ENCODE measurements around the gene PNPLA2. TPM values are rescaled to one million over a fixed set of nuclear protein-coding genes. Genes with fewer than 3 reads are reported as not detected.

The PNPLA2 gene
- total RNA-seq, 2 experiments from 2014 or later: 19.8 to 41.2 TPM

DNA sequence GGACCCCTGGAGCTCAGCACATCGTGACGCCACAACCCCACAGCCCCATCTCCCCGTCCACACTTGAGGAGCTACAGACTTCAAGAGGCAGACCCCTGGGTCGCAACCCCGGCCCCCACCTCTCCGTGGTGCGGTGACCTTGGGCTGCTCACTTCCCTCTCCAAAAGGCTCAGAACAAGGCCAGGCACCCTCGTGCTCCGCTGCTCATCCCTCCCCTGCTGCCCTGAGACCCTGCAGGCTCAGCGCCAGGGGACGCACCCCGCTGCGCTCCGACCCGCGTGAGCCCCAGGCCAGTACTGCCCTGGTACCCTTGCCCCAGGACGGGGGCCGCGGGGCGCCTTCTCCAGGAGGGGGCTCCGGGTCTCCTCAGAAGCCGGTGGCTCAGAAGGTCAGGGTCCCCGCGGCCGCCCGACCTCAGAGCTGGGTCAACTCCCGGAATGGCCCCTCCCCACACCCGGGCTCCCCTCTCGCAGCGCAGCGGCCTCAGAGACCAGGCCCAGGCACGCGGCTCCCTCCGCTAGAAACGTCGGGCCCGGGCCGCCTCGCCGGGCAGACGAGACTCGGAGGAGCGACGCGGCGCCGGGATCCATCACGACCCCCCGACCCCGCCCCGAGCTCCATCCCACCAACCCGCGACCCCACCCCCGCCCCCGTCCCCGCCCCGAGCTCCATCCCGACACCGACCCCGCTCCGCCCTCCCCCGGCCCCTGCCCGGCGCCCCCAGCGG is 42.0 kb upstream of the PNPLA2 start:
- peak; percentile 31; the same call in 1 of the 2 replicates for TF ChIP-seq CTCF (conservative IDR thresholded peaks at IDR 0.05; ENCODE audit: low read length)
- TF ChIP-seq EZH2phosphoT487 (IDR thresholded peaks at IDR 0.05; ENCODE audit: borderline replicate concordance, low read depth, low read length): no peak
- H3K79me2 ChIP-seq (ENCODE audit: insufficient read depth, low read depth, low read length): peaks cover 32% of the 10 kb centered on the region
- intact Hi-C loops (cut with micrococcal nuclease; ENCODE audit: unreplicated experiment): loop anchor here (1.0 to 2.0 kb wide), 2 partner anchors 20 to 29 kb away; partner anchors contain the start of gene TALDO1
- POLR2A ChIA-PET: interaction anchor here (0.6 to 2.2 kb wide), 5 partner anchors 20 to 148 kb away, joined by 3 to 9 read pairs (median 5); partner anchors contain the start of genes DEAF1 and TALDO1
- CTCF ChIA-PET (ENCODE audit: unreplicated experiment): interaction anchor here (0.6 to 1.2 kb wide), 2 partner anchors 29 to 116 kb away, joined by 3 read pairs; no protein-coding TSS in a partner anchor
- H3K9me3 ChIP-seq (ENCODE audit: low read length): no peaks in the 10 kb centered on the region
- H4K20me1 ChIP-seq (ENCODE audit: insufficient read depth, low read length): no peaks in the 10 kb centered on the region
- no peaks in the 10 kb centered on the region for H3K9me2 ChIP-seq (ENCODE audit: insufficient read depth, low read length)
- peak overlapping the region; percentile 90 for H3K4me2 ChIP-seq (ENCODE audit: low read length)
- peak overlapping the region; percentile 95 for H3K4me3 ChIP-seq (ENCODE audit: low read depth, low read length, poor library complexity, severe bottlenecking)
- no TSS peak for BruUV-seq (replicated peaks)
- H3K4me1 ChIP-seq (ENCODE audit: insufficient read depth, low read length, poor library complexity, severe bottlenecking): peaks cover 22% of the 10 kb centered on the region
- peak; percentile 71 for DNase-seq (ENCODE audit: low spot score)
- H2AFZ ChIP-seq (ENCODE audit: low read length): no peak overlapping the region
- H3K36me3 ChIP-seq (ENCODE audit: insufficient read depth, low read length): peaks cover 33% of the 10 kb centered on the region
- H3K27ac ChIP-seq (ENCODE audit: low read depth, low read length, poor library complexity, severe bottlenecking): peak overlapping the region; percentile 57

GRCh38 chr11:777288-778255 is 41.1 kb upstream of the PNPLA2 start, which contains the start of gene GATD1:
Gene GATD1 (minus strand): TSS chr11:777487. CDS start chr11:777462, 25 bp downstream.
- intact Hi-C loops (cut with micrococcal nuclease; ENCODE audit: unreplicated experiment): loop anchor here (2.0 kb wide), 1 partner anchor 19 kb away; no protein-coding TSS in a partner anchor
- POLR2A ChIA-PET: interaction anchor here (0.6 to 2.2 kb wide), 5 partner anchors 13 to 148 kb away, joined by 3 to 9 read pairs (median 5); partner anchors contain the start of genes CEND1, DEAF1 and TALDO1
- peak within 1 kb of the TSS; percentile 71; the same call in 1 of the 2 replicates for H2AFZ ChIP-seq (ENCODE audit: low read length)
- CTCF ChIA-PET (ENCODE audit: unreplicated experiment): no interaction called here
- no peaks in the 10 kb centered on the region for H3K9me2 ChIP-seq (ENCODE audit: insufficient read depth, low read length)
- peak; percentile 93 for DNase-seq (ENCODE audit: low spot score)
- peak within 1 kb of the TSS; percentile 90 for H3K4me2 ChIP-seq (ENCODE audit: low read length)
- H3K4me1 ChIP-seq (ENCODE audit: insufficient read depth, low read length, poor library complexity, severe bottlenecking): peaks cover 22% of the 10 kb centered on the region
- H3K79me2 ChIP-seq (ENCODE audit: insufficient read depth, low read depth, low read length): peaks cover 32% of the 10 kb centered on the region
- TF ChIP-seq CTCF (conservative IDR thresholded peaks at IDR 0.05; ENCODE audit: low read length): no peak
- no peak for TF ChIP-seq EZH2phosphoT487 (IDR thresholded peaks at IDR 0.05; ENCODE audit: borderline replicate concordance, low read depth, low read length)
- no TSS peak for BruUV-seq (replicated peaks)
- H3K36me3 ChIP-seq (ENCODE audit: insufficient read depth, low read length): peaks cover 24% of the 10 kb centered on the region; the same call in 1 of the 2 replicates
- H3K9me3 ChIP-seq (ENCODE audit: low read length): no peaks in the 10 kb centered on the region
- no peaks in the 10 kb centered on the region for H4K20me1 ChIP-seq (ENCODE audit: insufficient read depth, low read length)
- H3K27ac ChIP-seq (ENCODE audit: low read depth, low read length, poor library complexity, severe bottlenecking): peak within 1 kb of the TSS; percentile 57
- peak within 1 kb of the TSS; percentile 95 for H3K4me3 ChIP-seq (ENCODE audit: low read depth, low read length, poor library complexity, severe bottlenecking)
